Smooth muscle cell (in vitro differentiated cells): ENCODE results near the gene GOLPH3. TPM values are rescaled to one million over a fixed set of nuclear protein-coding genes. Genes with fewer than 3 reads are reported as not detected.

Source experiments
- DNase-seq: peaks from one replicate; lab custom pipeline; 2025; ENCODE audit not compliant: unreplicated experiment; lab: John Stamatoyannopoulos, UW
- H2AFZ ChIP-seq: fragments of 200-600 bp; sonication (generic); 2 replicates; pipeline ENCODE4 v1.6.0; 2016; ENCODE audit warnings: antibody characterized with exemption, low read depth, mild to moderate bottlenecking
- H3F3A ChIP-seq: fragments of 200-600 bp; sonication (generic); 2 replicates; pipeline ENCODE4 v1.6.0; 2017; ENCODE audit warnings: antibody characterized with exemption, low read depth
- H3K27ac ChIP-seq: fragments of 200-600 bp; sonication (generic); 2 replicates; pipeline ENCODE4 v1.5.1; 2016; ENCODE audit warnings: low read depth, mild to moderate bottlenecking
- H3K27me3 ChIP-seq: fragments of 200-600 bp; sonication (generic); 2 replicates; pipeline ENCODE4 v1.6.1; 2016; ENCODE audit warnings: low read depth, mild to moderate bottlenecking
- H3K36me3 ChIP-seq: fragments of 200-600 bp; sonication (generic); 2 replicates; pipeline ENCODE4 v1.5.1; 2016; ENCODE audit warnings: low read depth
- H3K4me1 ChIP-seq: fragments of 200-600 bp; sonication (generic); 2 replicates; pipeline ENCODE4 v1.5.1; 2016; ENCODE audit warnings: low read depth
- H3K4me2 ChIP-seq: fragments of 200-600 bp; sonication (generic); 2 replicates; pipeline ENCODE4 v1.6.0; 2016; ENCODE audit warnings: mild to moderate bottlenecking
- H3K4me3 ChIP-seq: fragments of 200-600 bp; sonication (generic); 2 replicates; pipeline ENCODE4 v1.5.1; 2016; ENCODE audit warnings: mild to moderate bottlenecking
- H3K79me2 ChIP-seq: fragments of 200-600 bp; sonication (generic); 2 replicates; pipeline ENCODE4 v1.6.0; 2016; ENCODE audit warnings: low read depth, mild to moderate bottlenecking
- H3K9ac ChIP-seq: fragments of 200-600 bp; sonication (generic); 2 replicates; pipeline ENCODE4 v1.6.0; 2016; ENCODE audit warnings: low read depth
- H3K9me3 ChIP-seq: fragments of 200-600 bp; sonication (generic); replicated peaks from 2 replicates; pipeline ENCODE4 v1.5.1; 2016; ENCODE audit warnings: low read depth
- H4K20me1 ChIP-seq: fragments of 200-600 bp; sonication (generic); 2 replicates; pipeline ENCODE4 v1.6.0; 2016; ENCODE audit warnings: low read depth
- CTCF ChIP-seq: fragments of 200-600 bp; sonication (generic); IDR thresholded peaks from 2 replicates; pipeline ENCODE4 v1.5.1; 2017; ENCODE audit warnings: borderline replicate concordance, mild to moderate bottlenecking, antibody characterized with exemption; ENCODE audit not compliant: insufficient read depth, poor library complexity, severe bottlenecking
- WGBS: methylation state at CpG from one replicate; pipeline ENCODE4 v1.1.7; 2016; ENCODE audit warnings: low lambda C conversion rate; 5-methylcytosine and 5-hydroxymethylcytosine counted together
- polyA plus RNA-seq: library from polyadenylated mRNA; unstranded; fragments of >200 nt; fragmentation: Nextera tagmentation; extraction: Ambion mirVana; gene quantifications from 2 replicates; pipeline ENCODE4 v1.2.1, GENCODE V29; 2016
- total RNA-seq: library from RNA; depleted of rRNA; stranded (reverse); fragments of >200 nt; gene quantifications from 2 replicates; pipeline ENCODE4 v1.2.3, GENCODE V29; 2014

GOLPH3 gene
- total and polyA plus RNA-seq, 2 experiments from 2014 or later = 95.3 to 108 TPM

- Histone ChIP-seq H4K20me1 (peaks cover 81% of the 10 kb centered on the region), H3K4me2 (no peak overlapping the region), H3F3A (peaks cover 6% of the 10 kb centered on the region), H2AFZ (no peak overlapping the region), H3K79me2 (peaks cover 77% of the 10 kb centered on the region), H3K36me3 (peaks cover 10% of the 10 kb centered on the region), H3K4me3 (no peak overlapping the region), H3K4me1 (no peaks in the 10 kb centered on the region), H3K27ac (peak overlapping the region; percentile 28), H3K9me3 (no peaks in the 10 kb centered on the region), H3K27me3 (no peaks in the 10 kb centered on the region), H3K9ac (no peak overlapping the region)
- no peak for TF ChIP-seq CTCF
- WGBS = 94% methylated on average over 4 of the region's 4 CpGs
- DNase-seq = no peak
These were observed 57.4 kb downstream of the GOLPH3 start for GRCh38 chr5:32116574-32117313.

GRCh38 chr5:32115985-32116384 is 58.1 kb downstream of the GOLPH3 start:
- DNase-seq = no peak
- H3K4me1 ChIP-seq = no peaks in the 10 kb centered on the region
- peaks cover 80% of the 10 kb centered on the region for H4K20me1 ChIP-seq
- peaks cover 6% of the 10 kb centered on the region for H3F3A ChIP-seq
- 92% methylated on average over 3 of the region's 3 CpGs for WGBS
- no peak overlapping the region for H3K9ac ChIP-seq
- no peak overlapping the region for H3K27ac ChIP-seq
- TF ChIP-seq CTCF = no peak
- H3K4me2 ChIP-seq = no peak overlapping the region
- H3K9me3 ChIP-seq = no peaks in the 10 kb centered on the region
- peaks cover 71% of the 10 kb centered on the region for H3K79me2 ChIP-seq
- H3K4me3 ChIP-seq = no peak overlapping the region
- no peaks in the 10 kb centered on the region for H3K27me3 ChIP-seq
- peaks cover 10% of the 10 kb centered on the region for H3K36me3 ChIP-seq
- no peak overlapping the region for H2AFZ ChIP-seq

GRCh38 chr5:32110111-32110696 is 63.9 kb downstream of the GOLPH3 start:
- Histone ChIP-seq H3K36me3 (peaks cover 19% of the 10 kb centered on the region), H3K79me2 (peaks cover 28% of the 10 kb centered on the region)

More at GRCh38 chr5:32110111-32110696, 63.9 kb downstream of the GOLPH3 start:
- no peak overlapping the region for H2AFZ ChIP-seq
- H3K9me3 ChIP-seq = no peaks in the 10 kb centered on the region
- peak overlapping the region; percentile 5 for H3K27ac ChIP-seq
- H4K20me1 ChIP-seq = peaks cover 77% of the 10 kb centered on the region
- WGBS = 83% methylated on average over 5 of the region's 5 CpGs
- no peak overlapping the region for H3K9ac ChIP-seq
- no peak for TF ChIP-seq CTCF
- no peaks in the 10 kb centered on the region for H3K27me3 ChIP-seq
- DNase-seq = no peak
- no peak overlapping the region for H3K4me2 ChIP-seq
- no peaks in the 10 kb centered on the region for H3K4me1 ChIP-seq
- H3F3A ChIP-seq = no peaks in the 10 kb centered on the region
- H3K4me3 ChIP-seq = no peak overlapping the region
